Ammon's horn (tissue), 1 donor: Measurements from ENCODE around the gene GLS2.
"Not testable (repeated sequence)": the region's sequence is repeated elsewhere in the genome, so short reads cannot be mapped to it uniquely, and the experiment has no call there.

ENCODE experiments used
- DNase-seq: peaks from one replicate; pipeline ENCODE4 v3.0.0-alpha.2; 2016; ENCODE audit warnings: low spot score

Gene GLS2

DNA sequence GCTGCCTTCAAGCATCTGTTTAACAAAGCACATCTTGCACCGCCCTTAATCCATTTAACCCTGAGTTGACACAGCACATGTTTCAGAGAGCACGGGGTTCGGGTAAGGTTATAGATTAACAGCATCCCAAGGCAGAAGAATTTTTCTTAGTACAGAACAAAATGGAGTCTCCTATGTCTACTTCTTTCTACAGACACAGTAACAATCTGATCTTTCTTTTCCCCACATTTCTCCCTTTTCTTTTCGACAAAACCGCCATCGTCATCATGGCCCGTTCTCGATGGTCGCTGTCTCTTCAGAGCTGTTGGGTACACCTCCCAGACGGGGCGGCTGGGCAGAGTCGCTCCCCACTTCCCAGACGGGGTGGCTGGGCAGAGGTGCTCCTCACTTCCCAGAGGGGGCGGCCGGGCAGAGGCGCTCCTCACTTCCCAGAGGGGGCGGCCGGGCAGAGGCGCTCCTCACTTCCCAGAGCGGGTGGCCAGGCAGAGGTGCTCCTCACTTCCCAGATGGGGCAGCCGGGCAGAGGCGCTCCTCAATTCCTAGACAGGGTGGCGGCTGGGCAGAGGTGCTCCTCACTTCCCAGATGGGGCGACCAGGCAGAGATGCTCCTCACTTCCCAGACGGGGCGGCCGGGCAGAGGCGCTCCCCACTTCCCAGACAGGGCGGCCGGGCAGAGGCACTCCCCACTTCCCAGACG lies 5.6 kb upstream of the GLS2 start:
- not testable (repeated sequence) for DNase-seq

GRCh38 chr12:56490360-56490759 lies 2.4 kb upstream of the GLS2 start:
- DNase-seq, result no peak

GRCh38 chr12:56487448-56488040 lies 417 bp downstream of the GLS2 start:
- DNase-seq, result peak; percentile 46

GRCh38 chr12:56486694-56487093 lies 1.3 kb downstream of the GLS2 start:
- DNase-seq, result no peak

GRCh38 chr12:56484566-56484965 lies 3.4 kb downstream of the GLS2 start:
- no peak for DNase-seq

DNA sequence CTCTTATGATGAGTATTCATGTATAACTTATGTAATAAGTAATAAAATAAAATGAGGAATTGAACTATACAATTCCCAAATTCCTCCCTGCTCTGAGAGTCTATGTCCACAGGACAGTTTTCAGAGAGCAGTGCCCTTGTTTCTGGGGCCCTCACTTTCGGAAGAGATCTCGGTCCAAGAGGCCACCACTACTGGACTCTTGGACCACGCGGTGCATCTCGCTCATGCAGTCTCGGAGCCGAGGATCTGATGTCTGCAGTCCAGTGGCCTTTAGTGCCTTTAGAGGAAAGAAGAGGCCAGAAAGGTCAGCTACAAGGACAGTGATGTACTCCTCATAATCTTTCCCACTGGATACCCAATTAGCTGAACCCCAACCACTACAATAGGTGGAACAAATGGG lies 8.3 kb downstream of the GLS2 start:
- no peak for DNase-seq

- no peak for DNase-seq
Observed at GRCh38 chr12:56477521-56478225, 10.3 kb downstream of the GLS2 start.

- DNase-seq, result no peak
Observed at GRCh38 chr12:56476972-56477432, 11.0 kb downstream of the GLS2 start.

DNA sequence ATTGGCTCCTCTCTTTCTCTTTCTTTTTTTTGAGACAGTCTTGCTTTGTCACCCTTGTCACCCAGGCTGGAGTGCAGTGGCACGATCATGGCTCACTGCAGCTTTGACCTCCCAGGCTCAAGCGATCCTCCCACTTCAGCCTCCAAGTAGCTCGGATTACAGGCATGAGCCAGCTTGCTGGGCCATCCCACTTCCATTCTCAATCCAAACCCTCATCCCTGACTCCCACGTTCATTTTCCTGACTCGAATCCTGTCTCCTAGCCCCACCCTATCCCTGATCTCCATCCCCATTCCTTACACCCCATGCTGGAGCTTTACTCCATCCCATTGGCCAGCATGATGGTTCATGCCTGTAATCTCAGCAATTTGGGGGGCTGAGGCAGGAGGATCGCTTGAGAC lies 11.8 kb downstream of the GLS2 start:
- no peak for DNase-seq

DNA sequence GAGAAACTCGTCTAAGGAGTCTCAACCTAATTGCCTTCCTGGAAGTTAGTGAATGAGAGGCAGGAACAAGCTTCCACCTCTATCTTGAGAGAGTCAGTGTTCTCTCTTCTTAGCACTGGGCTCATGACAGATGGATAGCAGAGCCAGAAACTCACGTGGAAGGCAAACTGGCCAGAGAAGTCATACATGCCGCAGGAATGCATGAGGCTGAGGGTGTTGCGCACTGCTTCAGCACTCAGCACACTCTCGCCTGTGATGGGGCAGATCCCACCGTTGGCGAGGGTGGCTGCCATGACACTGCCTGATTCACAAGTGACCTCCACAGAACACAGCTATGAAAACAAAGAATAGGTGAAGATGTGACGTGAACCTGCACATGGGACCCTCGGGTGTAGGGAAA lies 13.6 kb downstream of the GLS2 start:
- no peak for DNase-seq

DNA sequence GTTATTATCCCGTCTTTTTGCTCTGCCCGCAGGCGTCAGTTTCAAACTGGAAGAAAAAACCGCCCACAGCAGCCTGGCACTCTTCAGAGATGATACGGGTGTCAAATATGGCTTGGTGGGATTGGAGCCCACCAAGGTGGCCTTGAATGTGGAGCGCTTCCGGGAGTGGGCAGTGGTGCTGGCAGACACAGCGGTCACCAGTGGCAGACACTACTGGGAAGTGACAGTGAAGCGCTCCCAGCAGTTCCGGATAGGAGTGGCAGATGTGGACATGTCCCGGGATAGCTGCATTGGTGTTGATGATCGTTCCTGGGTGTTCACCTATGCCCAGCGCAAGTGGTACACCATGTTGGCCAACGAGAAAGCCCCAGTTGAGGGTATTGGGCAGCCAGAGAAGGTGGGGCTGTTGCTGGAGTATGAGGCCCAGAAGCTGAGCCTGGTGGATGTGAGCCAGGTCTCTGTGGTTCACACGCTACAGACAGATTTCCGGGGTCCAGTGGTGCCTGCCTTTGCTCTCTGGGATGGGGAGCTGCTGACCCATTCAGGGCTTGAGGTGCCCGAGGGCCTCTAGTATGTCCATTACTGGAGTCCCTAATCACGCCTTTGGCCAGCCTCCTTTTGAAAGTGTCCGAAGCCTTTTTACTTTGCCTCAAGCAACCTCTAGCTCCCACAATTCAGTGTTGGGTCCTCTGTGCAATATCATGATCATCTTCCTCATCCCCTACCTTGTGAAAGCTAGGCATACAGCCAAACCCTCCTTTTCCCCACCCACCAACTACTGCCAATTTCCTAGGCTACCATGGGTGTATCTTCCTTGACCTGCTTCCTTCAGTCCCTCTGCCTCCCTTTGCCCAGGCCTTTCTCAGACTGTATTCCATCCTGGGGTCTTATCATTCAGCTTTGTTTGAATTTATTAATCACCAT lies 18.7 kb downstream of the GLS2 start:
- peak; percentile 18 for DNase-seq

DNA sequence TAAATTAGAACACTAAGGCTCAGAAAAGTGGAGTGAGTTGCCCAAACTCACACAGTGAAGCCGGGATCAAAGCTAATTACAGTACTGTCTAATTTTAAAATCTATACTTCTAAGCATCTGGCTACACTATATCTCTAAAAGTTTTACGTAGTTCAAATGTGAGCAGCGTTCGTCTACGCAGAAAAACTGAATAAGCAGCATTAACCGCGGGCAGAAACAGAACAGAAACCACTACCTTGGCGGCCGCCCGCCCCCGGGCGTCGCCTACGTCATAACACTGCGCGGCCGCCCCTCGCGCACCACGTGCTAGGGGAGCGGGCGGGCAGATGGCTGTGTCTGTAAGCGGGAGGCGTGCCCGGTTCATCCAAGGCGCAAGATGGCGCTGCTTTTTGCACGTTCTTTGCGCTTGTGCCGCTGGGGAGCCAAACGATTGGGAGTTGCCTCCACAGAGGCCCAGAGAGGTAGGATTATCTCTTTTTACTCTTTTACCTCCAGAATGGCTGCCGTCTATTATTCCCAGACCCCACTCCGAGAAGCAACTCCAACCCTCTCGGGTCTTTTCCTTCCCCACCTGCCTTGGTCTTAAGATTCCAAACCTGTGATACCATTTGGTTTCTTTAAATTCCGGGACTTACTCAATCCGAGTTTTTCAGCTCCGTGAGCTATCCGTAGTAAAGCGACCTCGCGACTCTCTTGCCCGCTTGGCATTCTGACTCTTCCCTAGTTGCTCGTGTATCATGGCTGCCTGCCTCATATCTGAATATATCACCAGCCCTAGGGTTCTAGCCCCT lies 19.6 kb downstream of the GLS2 start, which contains the start of gene SPRYD4:
SPRYD4 (plus strand) TSS at position 363 of the 791 bp plus-strand sequence; CDS start at position 377, 14 bp downstream.
- DNase-seq, result peak; percentile 97

GRCh38 chr12:56462565-56462964 lies 25.4 kb downstream of the GLS2 start:
- DNase-seq, result no peak

GRCh38 chr12:56461235-56462159 lies 26.5 kb downstream of the GLS2 start:
- no peak for DNase-seq

DNA sequence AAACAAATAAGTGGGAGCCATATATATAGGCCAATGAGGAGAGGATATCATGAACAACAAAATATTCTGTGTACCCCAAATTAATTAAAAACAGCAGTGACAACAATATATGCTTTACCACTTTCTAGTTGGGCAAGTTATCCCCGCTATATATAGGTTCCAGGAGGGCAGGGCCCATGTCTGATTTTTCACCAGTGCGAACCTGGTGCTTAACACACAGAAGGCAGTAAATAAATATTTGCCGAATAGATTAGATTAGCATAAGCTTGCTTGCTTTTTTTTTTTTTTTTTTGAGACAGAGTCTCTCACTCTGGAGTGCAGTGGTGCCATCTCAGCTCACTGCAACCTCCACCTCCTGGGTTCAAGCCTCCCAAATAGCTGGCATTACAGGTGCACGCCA lies 30.1 kb downstream of the GLS2 start:
- no peak for DNase-seq

- DNase-seq, result no peak
Observed at GRCh38 chr12:56454557-56454956, 33.4 kb downstream of the GLS2 start, which contains the start of gene MIP. TSS of gene MIP (minus strand) at chr12:56454657. CDS start at chr12:56454613, 44 bp downstream.

DNA sequence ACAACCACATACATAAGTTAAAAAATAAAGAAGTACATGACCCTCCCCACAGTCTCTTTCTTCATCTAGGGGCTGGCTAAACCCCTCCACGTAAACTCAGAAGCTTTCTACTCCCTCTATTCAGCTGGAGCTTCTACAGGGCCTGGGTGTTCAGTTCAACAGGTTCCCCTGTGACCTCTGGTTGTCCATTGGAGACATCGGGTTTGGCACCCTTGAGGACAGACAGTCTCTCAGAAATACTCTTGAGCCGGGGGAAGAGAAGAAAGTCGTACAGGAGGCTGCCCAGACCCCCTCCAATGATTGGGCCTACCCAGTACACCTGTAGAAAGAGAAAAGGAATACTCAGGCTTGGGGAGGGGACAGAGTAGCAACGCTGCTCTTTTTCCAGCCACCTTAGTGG lies 36.8 kb downstream of the GLS2 start:
- DNase-seq, result no peak

DNA sequence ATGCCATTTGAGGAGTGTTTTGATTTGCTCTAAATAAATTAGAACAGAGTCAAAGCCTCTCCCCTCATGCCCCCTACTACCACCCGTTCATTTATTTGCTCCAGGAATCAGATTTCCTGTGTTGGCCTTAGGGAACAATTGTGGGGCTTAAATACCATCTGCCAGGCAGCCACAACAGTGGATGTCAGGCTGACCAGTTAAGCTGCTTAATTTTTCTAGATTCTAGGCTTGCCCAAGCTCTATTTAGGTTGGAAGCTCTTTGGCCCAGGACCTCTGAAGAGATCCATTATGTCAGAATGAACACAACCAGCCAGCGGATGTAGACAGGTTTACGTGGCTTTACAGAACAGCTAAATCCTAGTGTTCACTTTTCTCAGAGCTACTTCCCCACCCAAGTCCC lies 37.7 kb downstream of the GLS2 start:
- DNase-seq, result no peak

DNA sequence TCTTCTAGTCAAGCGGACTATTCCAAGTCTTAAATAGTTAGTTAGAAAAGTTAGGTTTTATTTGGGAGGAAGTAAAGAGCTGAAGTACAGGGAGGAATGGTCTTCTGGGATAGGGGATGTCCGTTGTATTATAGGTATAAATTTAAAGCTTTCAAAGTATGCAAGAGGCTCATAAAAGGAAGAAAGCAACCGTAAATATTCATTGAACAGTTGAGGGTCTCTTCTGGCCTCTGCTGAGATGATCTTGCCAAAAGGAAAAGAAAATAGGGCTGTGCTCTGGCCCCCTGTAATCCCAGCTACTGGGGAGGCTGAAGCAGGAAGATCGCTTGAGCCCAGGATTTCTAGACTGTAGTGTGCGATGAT lies 38.4 kb downstream of the GLS2 start:
- no peak for DNase-seq
